Measurements from ENCODE around the gene ARHGAP4. TPM values are rescaled to one million over a fixed set of nuclear protein-coding genes. Genes with fewer than 3 reads are reported as not detected.
A peak's percentile ranks its signal among the peaks of the same experiment; 100 is the strongest.

Gene ARHGAP4
- total and polyA plus RNA-seq, 11 donors: 6.8 to 55.8 (median 12.9) TPM

DNA sequence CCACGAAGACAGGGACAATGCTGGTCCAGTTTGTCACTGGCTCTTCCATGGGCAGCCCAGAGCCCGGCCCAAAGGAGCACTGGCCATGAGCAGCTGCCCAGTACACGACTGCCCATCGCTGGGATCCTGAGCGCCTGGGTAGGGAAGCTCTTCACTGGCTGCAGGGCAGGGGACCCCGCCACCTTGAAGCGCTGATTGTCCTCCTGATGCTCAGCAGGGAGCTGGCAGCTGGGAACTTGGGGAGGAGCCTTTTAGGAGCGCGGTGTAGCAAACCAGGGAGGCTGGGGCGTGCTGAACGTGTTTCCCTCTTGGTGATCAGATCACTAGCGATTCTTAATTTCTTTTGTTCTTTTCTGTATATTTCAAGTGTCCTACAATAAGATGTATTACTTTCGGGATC, 41.9 kb downstream of the ARHGAP4 start:
- H3K27me3 ChIP-seq: peaks cover 0 to 95% (median 23%) of the 10 kb centered on the region in 9 donors
- H3K4me3 ChIP-seq: no peak overlapping the region
- no peak overlapping the region for H3K27ac ChIP-seq
- ATAC-seq: no peak
- no peak for TF ChIP-seq POLR2A (IDR thresholded peaks at IDR 0.05)
- TF ChIP-seq, protein P1, sequence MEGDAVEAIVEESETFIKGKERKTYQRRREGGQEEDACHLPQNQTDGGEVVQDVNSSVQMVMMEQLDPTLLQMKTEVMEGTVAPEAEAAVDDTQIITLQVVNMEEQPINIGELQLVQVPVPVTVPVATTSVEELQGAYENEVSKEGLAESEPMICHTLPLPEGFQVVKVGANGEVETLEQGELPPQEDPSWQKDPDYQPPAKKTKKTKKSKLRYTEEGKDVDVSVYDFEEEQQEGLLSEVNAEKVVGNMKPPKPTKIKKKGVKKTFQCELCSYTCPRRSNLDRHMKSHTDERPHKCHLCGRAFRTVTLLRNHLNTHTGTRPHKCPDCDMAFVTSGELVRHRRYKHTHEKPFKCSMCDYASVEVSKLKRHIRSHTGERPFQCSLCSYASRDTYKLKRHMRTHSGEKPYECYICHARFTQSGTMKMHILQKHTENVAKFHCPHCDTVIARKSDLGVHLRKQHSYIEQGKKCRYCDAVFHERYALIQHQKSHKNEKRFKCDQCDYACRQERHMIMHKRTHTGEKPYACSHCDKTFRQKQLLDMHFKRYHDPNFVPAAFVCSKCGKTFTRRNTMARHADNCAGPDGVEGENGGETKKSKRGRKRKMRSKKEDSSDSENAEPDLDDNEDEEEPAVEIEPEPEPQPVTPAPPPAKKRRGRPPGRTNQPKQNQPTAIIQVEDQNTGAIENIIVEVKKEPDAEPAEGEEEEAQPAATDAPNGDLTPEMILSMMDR (IDR thresholded peaks at IDR 0.05): no peak
- no peaks in the 10 kb centered on the region for H3K9me3 ChIP-seq
- intact Hi-C loops (cut with DNase I): no loop called here
- peaks cover 0 to 20% (median 0%) of the 10 kb centered on the region in 12 donors for H3K4me1 ChIP-seq
- WGBS, 4 donors: 53 to 64% (median 58%) methylated on average over 13 of the region's 13 CpGs
- no peaks in the 10 kb centered on the region for H3K36me3 ChIP-seq
- peak in 2 of 5 donors; percentile 3 to 27 for DNase-seq

DNA sequence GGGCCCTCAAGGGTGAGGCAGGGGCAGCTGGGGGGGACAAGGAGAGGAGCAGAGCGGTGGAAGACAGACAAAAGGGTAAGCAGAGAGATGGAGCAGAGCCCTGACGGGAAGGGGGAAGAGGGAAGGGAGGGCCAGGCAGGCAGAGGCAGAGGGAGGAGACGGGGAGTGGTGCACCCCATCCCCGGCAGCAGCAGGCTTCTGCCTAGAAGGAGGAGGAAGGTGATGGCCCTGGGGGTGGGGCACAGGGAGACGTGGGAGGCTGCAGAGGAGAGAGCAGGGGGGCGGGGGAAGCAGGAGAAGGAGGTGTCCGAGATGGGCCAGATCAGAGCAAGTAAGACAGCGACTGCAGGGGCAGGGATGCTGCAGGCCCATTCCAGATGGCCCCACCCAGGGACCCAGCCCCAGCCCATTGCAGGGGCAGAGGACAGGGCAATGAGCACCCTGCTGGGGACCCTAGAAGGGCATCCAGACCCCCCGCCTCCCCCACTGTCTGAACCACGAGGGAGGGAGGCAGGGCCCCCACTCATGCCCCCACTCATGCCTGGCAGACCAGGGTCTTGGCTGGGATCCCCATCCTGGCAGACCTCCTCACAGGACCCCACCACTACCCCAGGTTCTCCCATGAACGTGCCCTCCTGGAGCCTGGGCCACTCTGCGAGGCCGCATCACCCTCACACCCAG, 42.8 kb downstream of the ARHGAP4 start:
- peak in 2 of 5 donors; percentile 9 to 18 for DNase-seq
- no peak for ATAC-seq
- Histone ChIP-seq H3K36me3 (no peaks in the 10 kb centered on the region), H3K27me3 (peaks cover 0 to 95% (median 23%) of the 10 kb centered on the region in 9 donors), H3K27ac (no peak overlapping the region), H3K4me3 (no peak overlapping the region), H3K4me1 (peaks cover 0 to 20% (median 0%) of the 10 kb centered on the region in 12 donors), H3K9me3 (no peaks in the 10 kb centered on the region)
- TF ChIP-seq, protein P1 (IDR thresholded peaks at IDR 0.05): no peak
- no peak for TF ChIP-seq POLR2A (IDR thresholded peaks at IDR 0.05)
- intact Hi-C loops (cut with DNase I): no loop called here
- WGBS, 4 donors: 29 to 59% (median 55%) methylated on average over 7 to 13 of the region's 13 CpGs

DNA sequence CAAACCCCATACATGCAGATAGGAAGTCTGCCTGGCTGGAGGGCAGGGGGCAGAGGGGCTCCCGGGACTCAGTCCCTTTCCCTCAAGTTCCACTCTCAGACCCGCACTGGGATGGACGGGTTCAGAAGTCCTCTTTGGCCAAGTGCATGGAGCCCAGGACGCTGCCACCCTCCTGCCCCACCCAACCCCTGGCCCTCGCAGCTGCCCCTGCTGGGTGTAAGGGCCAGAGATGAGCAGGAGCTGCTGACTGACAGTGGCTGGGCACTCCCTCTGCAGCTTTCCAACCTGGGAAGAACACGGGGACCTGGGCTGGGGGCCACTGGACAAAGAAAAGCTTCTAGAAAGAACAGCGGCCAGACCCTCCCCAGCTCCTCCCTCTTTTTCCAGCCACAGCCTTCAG, 43.5 kb downstream of the ARHGAP4 start:
- no peaks in the 10 kb centered on the region for H3K36me3 ChIP-seq
- intact Hi-C loops (cut with DNase I): no loop called here
- no peak overlapping the region for H3K4me3 ChIP-seq
- peaks cover 0 to 95% (median 26%) of the 10 kb centered on the region in 9 donors for H3K27me3 ChIP-seq
- DNase-seq: peak in 1 of 5 donors; percentile 33
- WGBS, 4 donors: 40 to 52% (median 46%) methylated on average over 1 to 7 of the region's 7 CpGs
- TF ChIP-seq, protein P1 (IDR thresholded peaks at IDR 0.05): no peak
- no peak for TF ChIP-seq POLR2A (IDR thresholded peaks at IDR 0.05)
- ATAC-seq: no peak
- H3K27ac ChIP-seq: peak overlapping the region in 1 of 12 donors; percentile 11
- H3K9me3 ChIP-seq: no peaks in the 10 kb centered on the region
- H3K4me1 ChIP-seq: peaks cover 0 to 20% (median 0%) of the 10 kb centered on the region in 12 donors

DNA sequence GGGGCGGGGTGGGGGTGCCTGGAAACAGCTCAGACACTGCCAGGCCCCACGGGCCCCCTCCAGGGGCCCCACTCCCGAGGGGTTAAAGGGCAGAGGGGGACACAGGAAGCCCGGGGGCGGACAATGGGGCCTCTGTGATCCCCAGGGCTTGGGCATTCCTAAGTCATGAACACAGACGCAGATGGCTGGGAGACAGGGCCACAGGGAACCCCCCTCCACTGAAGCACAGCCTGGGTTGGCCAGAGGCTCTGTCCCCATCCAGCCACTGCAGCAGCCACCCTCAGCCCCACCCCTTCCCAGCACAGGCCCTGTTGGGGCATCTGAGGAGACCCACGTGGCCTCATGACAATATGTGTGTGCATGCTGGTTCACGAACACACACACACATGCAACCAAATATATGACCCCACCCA, 44.0 kb downstream of the ARHGAP4 start:
- H3K27ac ChIP-seq: no peak overlapping the region
- no peaks in the 10 kb centered on the region for H3K9me3 ChIP-seq
- no peaks in the 10 kb centered on the region for H3K36me3 ChIP-seq
- 47 to 90% (median 50%) methylated on average over 2 to 8 of the region's 8 CpGs for WGBS, 4 donors
- H3K4me1 ChIP-seq: peaks cover 0 to 20% (median 0%) of the 10 kb centered on the region in 12 donors
- ATAC-seq (no peak), DNase-seq (peak in 1 of 5 donors; percentile 7)
- no peak for TF ChIP-seq POLR2A (IDR thresholded peaks at IDR 0.05)
- TF ChIP-seq, protein P1 (IDR thresholded peaks at IDR 0.05): no peak
- H3K4me3 ChIP-seq: no peak overlapping the region
- intact Hi-C loops (cut with DNase I): no loop called here
- peaks cover 0 to 93% (median 26%) of the 10 kb centered on the region in 9 donors for H3K27me3 ChIP-seq

Measured in heart left ventricle (tissue), 16 donors.